ENCODE data around the gene CYYR1.

CYYR1 gene

DNA sequence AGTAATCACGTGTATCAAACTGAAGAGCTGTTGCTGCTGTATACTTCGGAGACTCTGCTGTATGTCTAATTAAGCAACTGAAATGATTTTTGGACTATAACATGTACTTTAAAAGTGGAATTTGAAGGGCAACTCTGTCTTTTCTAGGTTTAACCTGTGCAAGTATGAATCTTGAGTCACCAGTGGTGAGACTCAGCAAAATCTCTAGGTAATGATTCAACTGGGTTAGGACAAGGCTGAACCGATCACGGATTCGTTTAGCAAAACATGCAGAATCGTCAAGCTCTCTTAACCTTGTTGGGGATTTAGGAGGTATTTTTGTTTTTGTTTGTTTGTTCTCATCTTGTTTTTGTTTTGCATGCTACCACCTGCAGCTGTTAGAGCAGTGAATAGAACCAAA, 149.6 kb downstream of the CYYR1 start:
- no peak for DNase-seq

DNA sequence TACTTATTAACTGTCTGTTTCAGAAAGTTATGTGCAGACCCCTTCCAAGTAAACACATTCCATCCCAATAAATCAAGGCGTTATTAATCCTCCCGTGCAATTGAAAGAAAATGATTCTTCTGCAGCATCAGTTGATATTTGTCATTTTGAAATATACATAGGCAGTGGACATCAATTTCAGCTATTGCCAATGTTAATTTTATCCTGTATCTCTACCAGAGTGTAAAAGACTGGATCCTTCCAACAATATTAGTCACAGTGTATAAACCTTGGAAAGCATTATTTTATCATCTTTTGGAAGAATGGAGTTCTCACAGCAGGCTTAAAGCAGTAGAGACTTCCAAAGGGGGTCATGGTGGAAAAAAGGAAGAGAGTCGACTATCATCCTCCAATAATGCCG, 150.4 kb downstream of the CYYR1 start:
- DNase-seq: no peak

DNA sequence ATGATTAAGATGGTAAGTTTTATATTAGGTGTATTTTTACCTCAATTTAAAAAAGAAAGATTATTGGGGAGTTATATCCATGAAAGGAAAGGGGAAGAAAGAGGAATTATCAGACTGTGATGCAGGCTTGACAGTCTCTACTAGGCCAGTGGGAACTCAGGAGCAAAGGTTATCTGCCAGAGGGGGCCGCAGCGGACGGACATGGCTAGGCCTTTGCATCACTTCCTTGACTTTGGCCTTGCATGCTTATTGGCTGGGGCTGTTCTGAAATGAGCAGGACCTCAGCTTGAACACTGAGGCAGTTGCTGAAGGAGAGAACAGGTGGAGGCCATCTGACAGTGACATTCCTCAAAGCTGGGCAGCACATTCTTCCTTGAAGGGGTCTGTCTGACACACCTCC, 150.9 kb downstream of the CYYR1 start:
- no peak for DNase-seq

DNA sequence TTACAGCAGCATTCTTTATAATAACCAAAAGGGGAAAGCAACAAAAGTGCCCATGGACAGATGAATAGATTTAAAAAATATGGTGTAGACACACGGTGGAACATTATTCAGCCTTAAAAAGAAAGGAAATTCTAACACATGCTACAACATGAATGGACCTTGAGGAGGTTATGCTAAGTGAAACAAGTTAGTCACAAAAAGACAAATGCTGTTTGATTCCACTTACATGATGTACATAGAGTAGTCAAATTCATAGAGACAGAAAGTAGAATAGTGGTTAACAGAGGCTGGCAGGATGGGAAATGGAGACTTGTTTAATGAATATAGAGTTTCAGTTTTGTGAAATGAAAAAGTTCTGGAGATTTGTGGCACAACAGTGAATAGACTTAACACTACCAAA, 151.4 kb downstream of the CYYR1 start:
- no peak for DNase-seq
